Transverse colon (tissue), 4 donors: ENCODE results near the gene RSAD1.

Experiments used
- CTCF ChIP-seq, 5 experiments: fragments of 200-600 bp in 3 of 5; fragments of 450-650 bp in 2 of 5; sonication (generic) in 3 of 5; IDR thresholded peaks; 1 replicate in 2 of 5; 2 replicates in 3 of 5; pipeline ENCODE4 v1.5.1; 2016 to 2017; ENCODE audit warnings: antibody characterized with exemption in 5 of 5, inconsistent platforms in 3 of 5, mild to moderate bottlenecking in 2 of 5, moderate library complexity in 1 of 5
- POLR2AphosphoS5 ChIP-seq, 3 donors: sonication (generic); formaldehyde crosslinking; IDR thresholded peaks; one replicate each; pipeline ENCODE4 v1.6.1; 2016; ENCODE audit warnings: antibody characterized with exemption in 3 of 3

- no peak for TF ChIP-seq POLR2AphosphoS5 (IDR thresholded peaks at IDR 0.05)
- no peak for TF ChIP-seq CTCF (IDR thresholded peaks at IDR 0.05)
These were observed 17.0 kb upstream of the RSAD1 start for GRCh38 chr17:50461550-50462132.
